Hematopoietic multipotent progenitor cell treated with erythropoietin and hydrocortisone succinate and interleukin-3 and kit ligand, for 6 days (in vitro differentiated cells): ENCODE results near the gene RNF141.

Source experiments
- DNase-seq: peaks from one replicate; pipeline ENCODE4 v3.0.0-alpha.2; 2015

The RNF141 gene

GRCh38 chr11:10540915-10541560 is at the start of gene RNF141:
TSS of gene RNF141 (minus strand) at chr11:10541187. CDS start at chr11:10534158, 7,029 bp downstream.
- peak; percentile 96 for DNase-seq

- DNase-seq = no peak
Measured at GRCh38 chr11:10590218-10590915, 49.4 kb upstream of the RNF141 start.

- peak; percentile 76 for DNase-seq
Measured at GRCh38 chr11:10588904-10589303, 47.9 kb upstream of the RNF141 start.

- DNase-seq = no peak
Measured at GRCh38 chr11:10587995-10588394, 47.0 kb upstream of the RNF141 start.

- no peak for DNase-seq
Measured at GRCh38 chr11:10587388-10587787, 46.4 kb upstream of the RNF141 start.

- DNase-seq = peak; percentile 51
Measured at GRCh38 chr11:10584071-10584501, 43.1 kb upstream of the RNF141 start.

GRCh38 chr11:10581481-10582019 is 40.6 kb upstream of the RNF141 start:
- peak; percentile 36 for DNase-seq

- no peak for DNase-seq
Measured at GRCh38 chr11:10580623-10581022, 39.6 kb upstream of the RNF141 start.

- DNase-seq = no peak
Measured at GRCh38 chr11:10579700-10580099, 38.7 kb upstream of the RNF141 start.

GRCh38 chr11:10576035-10576398 is 35.0 kb upstream of the RNF141 start:
- no peak for DNase-seq

- DNase-seq = no peak
Measured at GRCh38 chr11:10575346-10576034, 34.5 kb upstream of the RNF141 start.

GRCh38 chr11:10573556-10573955 is 32.6 kb upstream of the RNF141 start:
- DNase-seq = no peak

- DNase-seq = no peak
Measured at GRCh38 chr11:10573028-10573427, 32.0 kb upstream of the RNF141 start.

- no peak for DNase-seq
Measured at GRCh38 chr11:10572533-10572932, 31.5 kb upstream of the RNF141 start.

- no peak for DNase-seq
Measured at GRCh38 chr11:10568486-10568941, 27.5 kb upstream of the RNF141 start, which contains the start of gene LYVE1. TSS of gene LYVE1 (minus strand) at chr11:10568665. CDS start at chr11:10568532, 133 bp downstream.

- DNase-seq = no peak
Measured at GRCh38 chr11:10567446-10567845, 26.5 kb upstream of the RNF141 start.

GRCh38 chr11:10566257-10566957 is 25.4 kb upstream of the RNF141 start:
- no peak for DNase-seq

- no peak for DNase-seq
Measured at GRCh38 chr11:10565493-10565892, 24.5 kb upstream of the RNF141 start.

GRCh38 chr11:10564696-10565318 is 23.8 kb upstream of the RNF141 start:
- DNase-seq = peak; percentile 33

GRCh38 chr11:10564030-10564429 is 23.0 kb upstream of the RNF141 start:
- no peak for DNase-seq

GRCh38 chr11:10561947-10562346 is 21.0 kb upstream of the RNF141 start:
- DNase-seq = no peak
